ENCODE measurements around the gene RPS8. TPM values are rescaled to one million over a fixed set of nuclear protein-coding genes. Genes with fewer than 3 reads are reported as not detected.

RPS8 gene
- total RNA-seq: 1,423 and 1,610 TPM in 2 replicates

DNA sequence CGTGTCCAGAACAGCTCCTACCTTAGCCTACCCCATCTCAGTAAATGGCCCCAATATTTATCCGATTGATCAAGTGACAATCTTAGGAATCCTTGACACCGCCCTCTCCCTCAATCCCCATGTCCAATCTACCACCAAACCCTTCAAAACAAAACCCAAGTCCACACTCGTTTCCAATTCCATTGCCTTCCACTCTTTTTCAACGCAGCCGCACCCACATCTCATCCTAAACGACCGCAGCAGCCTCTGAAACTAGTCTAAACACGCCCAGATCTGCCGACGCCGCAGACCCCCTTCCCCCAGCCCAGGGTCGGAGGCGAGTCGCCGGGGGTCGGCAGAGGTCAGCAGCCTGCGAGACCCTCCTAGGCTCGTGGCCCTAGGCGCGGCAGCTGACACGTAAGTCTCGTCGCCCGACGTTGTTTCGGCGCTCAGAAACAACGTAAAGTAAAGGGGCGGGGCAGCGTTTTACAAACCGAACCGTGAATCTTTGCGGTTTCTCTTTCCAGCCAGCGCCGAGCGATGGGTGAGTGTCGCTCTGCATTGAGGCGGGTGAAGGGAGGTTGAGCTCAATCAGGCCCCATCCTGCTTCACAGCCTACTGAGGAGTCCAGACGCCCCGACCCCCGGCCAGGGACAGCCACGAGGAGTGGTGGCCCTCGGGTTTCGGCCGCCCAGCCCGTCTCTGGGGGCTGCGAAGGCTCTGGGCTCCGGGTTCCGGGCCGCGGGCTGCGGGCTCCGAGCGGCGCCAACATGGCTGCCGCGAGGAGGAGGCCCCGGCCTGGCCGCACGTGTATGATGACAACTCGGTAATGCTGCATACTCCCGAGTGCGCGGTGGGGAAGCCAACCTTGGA is at the start of gene RPS8:
TSS of gene RPS8 (plus strand) at position 463 of the 852 bp plus-strand sequence. CDS start at position 520, 57 bp downstream.

GRCh38 chr1:44730741-44731512 is 44.4 kb upstream of the RPS8 start, which contains the start of gene RNU5D-1:
RNU5D-1 (minus strand) TSS chr1:44731170.

DNA sequence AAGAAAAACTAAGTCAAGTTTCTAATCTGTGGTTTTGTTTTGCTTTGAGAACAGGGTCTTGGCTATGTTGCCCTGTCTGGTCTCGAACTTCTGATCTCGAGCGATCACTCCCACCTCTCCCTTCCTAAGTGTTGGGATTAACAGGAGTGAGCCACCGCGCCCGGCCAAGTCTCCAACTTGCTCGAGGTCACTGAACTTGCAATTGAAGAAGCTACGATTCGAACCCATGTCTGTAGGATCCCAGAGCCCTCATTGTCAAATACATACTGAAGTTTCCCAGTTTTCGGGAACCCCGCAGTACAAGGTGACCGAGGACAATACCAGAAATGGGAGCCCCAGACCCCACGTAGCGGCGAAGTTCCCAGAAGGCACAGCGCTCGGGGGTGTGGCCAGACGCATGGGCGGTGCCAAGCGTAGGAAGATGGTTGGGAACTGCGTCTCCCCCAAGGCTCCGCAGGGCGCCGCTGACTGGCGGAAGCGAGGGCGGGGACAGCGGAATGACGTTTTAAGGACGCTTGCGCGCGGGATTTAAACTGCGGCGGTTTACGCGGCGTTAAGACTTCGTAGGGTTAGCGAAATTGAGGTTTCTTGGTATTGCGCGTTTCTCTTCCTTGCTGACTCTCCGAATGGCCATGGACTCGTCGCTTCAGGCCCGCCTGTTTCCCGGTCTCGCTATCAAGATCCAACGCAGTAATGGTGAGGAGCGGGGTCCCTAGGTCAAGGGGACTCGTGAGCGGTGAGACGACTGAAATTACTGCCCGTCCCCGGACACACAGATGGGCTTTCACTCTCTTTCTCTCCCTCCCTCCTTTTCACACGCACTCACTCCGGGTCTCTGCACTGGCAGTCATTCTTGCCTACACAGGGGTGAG is 35.8 kb upstream of the RPS8 start, which contains the start of gene KIF2C:
TSS of gene KIF2C (plus strand) at position 531 of the 872 bp plus-strand sequence. CDS start at position 627, 96 bp downstream.

DNA sequence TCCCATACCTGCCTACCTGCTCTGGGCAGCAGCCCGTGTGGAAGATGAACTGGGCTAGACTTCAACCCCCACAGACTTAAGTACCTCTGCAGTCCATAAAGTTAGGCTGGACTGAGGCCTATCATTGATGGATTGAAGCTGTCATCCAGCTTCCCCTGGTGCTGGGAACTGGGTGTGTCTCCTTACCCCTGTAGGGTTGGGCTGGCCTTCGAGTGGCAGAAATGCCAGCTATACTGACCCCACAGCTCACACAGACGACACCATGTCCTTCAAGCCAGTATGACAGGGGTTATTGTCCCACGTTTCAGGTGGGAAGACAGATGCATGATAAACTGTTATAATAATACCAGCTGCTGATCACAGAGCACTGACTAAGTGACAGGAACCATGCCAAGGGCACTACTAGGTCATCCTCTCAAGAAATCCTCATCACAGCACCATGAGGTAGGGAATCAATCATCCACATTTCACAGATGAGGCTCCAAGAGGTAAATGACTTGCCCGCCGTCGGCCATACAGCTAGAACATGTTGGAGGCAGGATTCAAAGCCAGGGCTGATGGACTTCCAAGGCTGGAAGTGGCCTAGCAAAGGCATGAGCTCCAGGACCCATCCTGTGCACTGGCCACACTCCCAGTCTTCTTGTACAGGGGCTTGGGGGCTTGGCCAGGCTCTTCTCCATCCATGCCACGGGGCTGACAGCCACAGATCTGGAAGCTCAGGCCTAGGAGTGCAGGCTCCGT is 12.9 kb downstream of the RPS8 start, which contains the start of gene BEST4:
TSS of gene BEST4 (minus strand) at position 51 of the 741 bp plus-strand sequence. CDS start 465 bp downstream, outside the sequence.

DNA sequence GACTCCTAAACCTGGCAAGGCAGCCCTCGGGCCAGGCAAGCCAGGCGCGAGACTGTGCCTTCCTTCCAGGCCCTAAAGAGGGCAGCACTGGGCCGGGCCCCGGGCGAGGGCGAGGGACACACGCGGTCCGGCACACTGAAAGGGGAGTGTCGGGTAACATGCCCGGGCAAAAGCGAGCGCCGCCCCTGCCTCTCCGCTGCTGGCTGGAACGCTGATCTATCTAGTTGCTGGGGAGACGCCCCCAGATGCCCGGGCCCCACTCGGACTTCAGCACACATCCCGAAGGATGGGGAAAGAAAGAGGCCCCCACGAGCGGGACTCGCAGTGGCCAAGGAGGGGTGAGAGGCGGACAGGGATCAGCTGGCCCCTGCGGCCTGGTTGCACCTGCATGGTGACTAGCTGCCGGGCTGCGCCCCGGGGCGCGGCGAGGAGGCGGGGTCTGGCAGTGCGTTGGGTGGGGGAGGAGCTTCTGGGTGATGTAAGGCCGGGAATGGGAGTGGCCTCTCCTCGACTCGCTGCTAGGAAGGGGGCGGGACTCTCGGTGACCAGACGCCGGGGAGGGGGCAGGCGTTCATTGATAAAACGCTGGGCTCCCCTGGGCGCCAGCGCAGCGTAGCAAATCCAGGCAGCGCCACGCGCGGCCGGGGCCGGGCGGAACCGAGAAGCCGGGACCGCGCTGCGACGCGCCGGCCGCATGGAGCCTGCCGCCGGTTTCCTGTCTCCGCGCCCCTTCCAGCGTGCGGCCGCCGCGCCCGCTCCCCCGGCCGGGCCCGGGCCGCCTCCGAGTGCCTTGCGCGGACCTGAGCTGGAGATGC is 24.6 kb downstream of the RPS8 start, which contains the start of gene PLK3:
TSS of gene PLK3 (plus strand) at position 608 of the 815 bp plus-strand sequence. CDS start at position 695, 87 bp downstream.

DNA sequence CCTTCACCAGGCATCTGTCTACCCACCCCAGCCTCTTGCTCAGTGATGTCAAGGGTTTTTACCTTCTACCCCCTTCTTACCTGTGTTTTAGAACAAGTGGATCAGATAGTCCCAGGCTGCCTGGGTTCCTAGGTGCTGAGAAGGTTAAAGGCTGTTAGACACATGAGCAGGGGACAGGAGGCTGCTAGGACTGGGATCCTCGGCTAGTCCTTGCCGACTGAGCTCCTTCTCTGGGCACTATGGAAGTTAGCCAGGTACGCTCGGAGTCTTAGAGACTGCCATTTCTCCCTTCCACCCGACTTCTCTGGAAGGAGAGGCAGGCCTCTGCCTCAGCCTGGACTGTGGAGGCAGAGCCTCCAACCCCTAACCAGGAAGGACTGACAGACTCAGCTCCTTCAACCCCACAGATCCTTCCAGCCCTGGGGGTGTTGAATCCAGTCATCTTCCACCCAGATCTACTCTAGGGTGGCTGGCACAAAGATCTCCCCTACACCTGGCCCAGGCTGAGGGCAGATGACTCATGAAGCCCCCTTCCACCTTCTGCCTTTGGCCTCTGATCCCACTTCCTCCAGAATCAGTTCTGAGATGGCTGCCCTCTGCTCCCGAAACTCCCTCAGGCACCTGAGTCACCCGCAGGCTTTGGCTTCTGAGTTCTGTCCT is 31.5 kb downstream of the RPS8 start, which contains the start of gene DYNLT4:
TSS of gene DYNLT4 (minus strand) at position 648 of the 660 bp plus-strand sequence. CDS start 683 bp downstream, outside the sequence.

GRCh38 chr1:44808063-44808937 is 33.0 kb downstream of the RPS8 start, which contains the start of gene BTBD19:
BTBD19 (plus strand) TSS chr1:44808523; CDS start chr1:44808821, 298 bp downstream.

Small RNAs within 50 kb of the gene (small RNA-seq; reads per million reads assigned to genes)
- 157 reads per million, percentile 98 among the genes with 10 or more reads in this experiment for gene RNU5D-1
- gene SNORD38A: 415 reads per million, percentile 99 among the genes with 10 or more reads in this experiment
- gene SNORD38B: not detected
- 6.5 reads per million, percentile 92 among the genes with 10 or more reads in this experiment for gene SNORD46
- gene SNORD55: not detected

Other genes with a start within 250 kb of the RPS8 start
- gene TMEM53, start 101.1 kb upstream of the RPS8 start, total RNA-seq: 5.2 and 6.9 TPM in 2 replicates
- 0.91 and 5.0 TPM in 2 replicates for gene ARMH1, start 100.8 kb upstream of the RPS8 start, total RNA-seq
- gene RNU5D-1, start 44.4 kb upstream of the RPS8 start, total RNA-seq: not detected in 2 replicates
- 13.6 and 17.6 TPM in 2 replicates for gene KIF2C, start 35.7 kb upstream of the RPS8 start, total RNA-seq
- gene BEST4, start 12.6 kb downstream of the RPS8 start, total RNA-seq: 0.11 and 0.13 TPM in 2 replicates
- 11.2 and 18.8 TPM in 2 replicates for gene PLK3, start 24.8 kb downstream of the RPS8 start, total RNA-seq
- 0.22 and 0.65 TPM in 2 replicates for gene DYNLT4, start 31.8 kb downstream of the RPS8 start, total RNA-seq
- gene BTBD19, start 33.0 kb downstream of the RPS8 start, total RNA-seq: 9.8 and 10.8 TPM in 2 replicates
- 0.11 and 0.13 TPM in 2 replicates for gene PTCH2, start 67.7 kb downstream of the RPS8 start, total RNA-seq
- gene EIF2B3, start 211.1 kb downstream of the RPS8 start, total RNA-seq: 31.1 and 33.9 TPM in 2 replicates
- 20.9 and 23.5 TPM in 2 replicates for gene HECTD3, start 235.8 kb downstream of the RPS8 start, total RNA-seq
- gene UROD, start 236.7 kb downstream of the RPS8 start, total RNA-seq: 114 and 124 TPM in 2 replicates